HG03354 (cell line): ENCODE data around the gene SNX33.
A peak's percentile ranks its signal among the peaks of the same experiment; 100 is the strongest.
"Not testable (repeated sequence)": the region's sequence is repeated elsewhere in the genome, so short reads cannot be mapped to it uniquely, and the experiment has no call there.

ENCODE experiments used
- ATAC-seq: cut with Tn5 transposase; IDR thresholded peaks from one replicate; pipeline ENCODE4 v1.9.1; 2021; ENCODE audit warnings: mild to moderate bottlenecking; ENCODE audit not compliant: unreplicated experiment, poor library complexity, severe bottlenecking

SNX33 gene

GRCh38 chr15:75647370-75648155 lies at the start of gene SNX33:
SNX33 (plus strand) TSS chr15:75647912; CDS start chr15:75649103, 1,191 bp downstream.
- no peak for ATAC-seq

- no peak for ATAC-seq
These were observed 49.4 kb upstream of the SNX33 start for GRCh38 chr15:75598361-75598760.

GRCh38 chr15:75599401-75599800 lies 48.3 kb upstream of the SNX33 start:
- ATAC-seq = no peak

GRCh38 chr15:75606026-75606425 lies 41.7 kb upstream of the SNX33 start:
- no peak for ATAC-seq

GRCh38 chr15:75606711-75607699 lies 40.7 kb upstream of the SNX33 start:
- ATAC-seq = no peak

GRCh38 chr15:75616766-75617165 lies 30.9 kb upstream of the SNX33 start:
- no peak for ATAC-seq

- no peak for ATAC-seq
These were observed 27.5 kb upstream of the SNX33 start for GRCh38 chr15:75620058-75620820.

GRCh38 chr15:75620841-75621391 lies 26.8 kb upstream of the SNX33 start:
- no peak for ATAC-seq

GRCh38 chr15:75622505-75622904 lies 25.2 kb upstream of the SNX33 start:
- ATAC-seq = no peak

GRCh38 chr15:75625542-75626347 lies 22.0 kb upstream of the SNX33 start, which contains the start of gene SNUPN:
SNUPN (minus strand) TSS chr15:75625725; CDS start chr15:75621051, 4,674 bp downstream.
- ATAC-seq = peak; percentile 89

- ATAC-seq = no peak
These were observed 15.8 kb upstream of the SNX33 start for GRCh38 chr15:75631935-75632334.

GRCh38 chr15:75633922-75634321 lies 13.8 kb upstream of the SNX33 start:
- ATAC-seq = not testable (repeated sequence)

GRCh38 chr15:75636026-75636425 lies 11.7 kb upstream of the SNX33 start:
- ATAC-seq = no peak

- ATAC-seq = no peak
These were observed 10.3 kb upstream of the SNX33 start for GRCh38 chr15:75637245-75638009.

- ATAC-seq = no peak
These were observed 8.5 kb upstream of the SNX33 start for GRCh38 chr15:75639191-75639708.

GRCh38 chr15:75639709-75640482 lies 7.8 kb upstream of the SNX33 start, which contains the start of gene IMP3:
IMP3 (minus strand) TSS chr15:75640224; CDS start chr15:75640168, 56 bp downstream.
- peak; percentile 90 for ATAC-seq
